HG02981 (cell line): Measurements from ENCODE around the gene SLC33A1.

Experiments used
- ATAC-seq: cut with Tn5 transposase; IDR thresholded peaks from one replicate; pipeline ENCODE4 v1.9.1; 2021; ENCODE audit warnings: mild to moderate bottlenecking, moderate library complexity; ENCODE audit not compliant: unreplicated experiment

The SLC33A1 gene

GRCh38 chr3:155792532-155792931, 61.7 kb downstream of the SLC33A1 start:
- no peak for ATAC-seq

GRCh38 chr3:155791190-155791589, 63.0 kb downstream of the SLC33A1 start:
- ATAC-seq: no peak

- no peak for ATAC-seq
These were observed 63.8 kb downstream of the SLC33A1 start for GRCh38 chr3:155790272-155790925.

GRCh38 chr3:155785662-155786295, 68.4 kb downstream of the SLC33A1 start:
- ATAC-seq: no peak

- ATAC-seq: no peak
These were observed 71.8 kb downstream of the SLC33A1 start for GRCh38 chr3:155782390-155782953.

GRCh38 chr3:155780291-155780690, 73.9 kb downstream of the SLC33A1 start:
- no peak for ATAC-seq

GRCh38 chr3:155778462-155778861, 75.8 kb downstream of the SLC33A1 start:
- ATAC-seq: no peak

GRCh38 chr3:155772801-155773200, 81.4 kb downstream of the SLC33A1 start:
- ATAC-seq: no peak

GRCh38 chr3:155771126-155771525, 83.1 kb downstream of the SLC33A1 start:
- no peak for ATAC-seq
